Endothelial cell of hepatic sinusoid (primary cell): ENCODE data around the gene MAPK1IP1L.

Experiments used
- in situ Hi-C: cut with HindIII; loops from 2 replicates; pipeline ENCODE4 v1.10.0; 2017; ENCODE audit warnings: low sequenced_read_pairs

Gene MAPK1IP1L

DNA sequence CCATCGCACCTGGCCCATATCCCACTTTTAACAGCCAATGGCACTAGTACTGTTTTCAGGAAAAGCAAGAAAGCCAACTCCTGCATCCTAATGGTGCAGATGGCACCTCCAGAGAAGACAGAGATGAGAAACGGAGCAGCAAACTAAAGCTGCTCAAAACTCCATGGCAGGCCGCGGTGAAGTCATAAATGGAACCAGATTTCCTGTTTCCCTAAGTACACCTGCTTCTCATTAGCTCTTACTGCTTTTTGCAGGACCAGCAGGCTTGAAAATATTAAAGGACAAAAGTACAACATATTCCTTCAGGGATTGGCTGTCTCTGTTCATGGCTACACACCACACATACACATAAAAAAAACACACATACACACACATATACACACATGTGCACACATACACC, 40.9 kb downstream of the MAPK1IP1L start:
- in situ Hi-C loops = no loop called here

DNA sequence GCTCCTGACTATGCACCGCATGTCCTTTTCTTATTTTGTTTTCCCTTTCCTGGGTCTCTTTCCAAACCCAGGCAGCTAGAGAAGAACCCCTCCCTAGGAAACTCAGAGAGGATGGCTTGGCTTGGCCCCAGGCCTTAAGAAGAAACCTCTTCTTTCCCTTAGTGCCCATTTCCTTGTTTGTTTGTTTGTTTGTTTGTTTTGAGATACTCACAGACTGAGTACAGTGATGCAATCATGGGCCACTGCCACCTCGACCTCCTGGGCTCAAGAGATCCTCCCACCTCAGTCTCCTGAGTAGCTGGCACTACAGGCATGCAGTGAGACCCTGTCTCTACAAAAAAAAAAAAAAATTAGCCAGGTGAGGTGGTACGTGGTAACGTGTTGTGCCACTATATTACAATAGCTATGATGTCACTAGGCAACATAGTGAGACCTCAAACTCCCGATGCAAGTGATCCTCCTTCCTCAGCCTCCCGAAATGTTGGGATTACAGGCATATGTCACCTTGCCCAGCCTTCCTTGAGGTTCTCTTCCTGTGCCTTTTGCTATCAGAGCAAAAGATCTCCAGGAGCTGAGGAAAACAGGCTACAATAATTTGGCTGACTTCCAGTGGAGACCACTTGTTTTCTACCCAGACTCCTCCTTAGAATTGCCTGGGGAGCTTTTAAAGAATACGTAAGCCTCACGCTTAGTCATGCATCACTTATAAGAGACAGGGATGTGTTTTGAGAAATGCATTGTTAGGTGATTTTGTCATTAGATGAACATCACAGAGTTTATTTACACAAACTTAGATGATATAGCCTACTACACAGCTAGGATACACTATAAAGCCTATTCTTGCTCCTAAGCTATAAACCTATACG, 43.1 kb downstream of the MAPK1IP1L start:
- in situ Hi-C loops = no loop called here

DNA sequence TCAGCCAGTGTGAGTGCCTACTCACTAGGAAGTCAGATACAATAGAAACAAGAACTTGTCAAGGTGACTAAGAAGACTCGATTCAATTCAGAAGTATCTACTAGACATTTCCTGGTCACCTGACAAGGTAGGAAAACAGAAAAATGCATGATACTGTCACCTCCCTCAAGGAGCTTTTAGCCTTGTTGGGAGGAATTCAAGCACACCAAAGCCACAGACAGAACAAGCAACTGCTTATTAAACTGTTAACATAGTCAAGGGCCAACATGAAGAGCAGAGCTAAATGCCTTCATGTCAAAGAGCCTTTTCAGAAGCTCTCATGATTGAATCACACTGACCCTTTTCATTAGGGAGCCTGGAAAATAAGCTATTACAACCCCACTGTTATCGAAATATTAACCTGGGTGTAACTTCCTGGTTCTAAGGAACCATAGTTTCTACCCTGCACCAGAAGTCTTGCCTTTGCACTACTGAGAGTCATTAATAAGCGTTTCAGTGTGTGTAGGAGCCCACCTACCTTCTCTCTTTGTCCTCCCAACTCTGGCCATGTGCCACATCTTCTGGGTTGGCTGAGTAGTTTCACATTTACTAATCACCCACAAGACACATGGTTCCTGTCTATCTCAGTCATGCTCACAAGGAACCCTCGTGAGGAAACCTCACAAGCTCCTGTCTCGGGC, 46.6 kb downstream of the MAPK1IP1L start:
- in situ Hi-C loops = no loop called here

DNA sequence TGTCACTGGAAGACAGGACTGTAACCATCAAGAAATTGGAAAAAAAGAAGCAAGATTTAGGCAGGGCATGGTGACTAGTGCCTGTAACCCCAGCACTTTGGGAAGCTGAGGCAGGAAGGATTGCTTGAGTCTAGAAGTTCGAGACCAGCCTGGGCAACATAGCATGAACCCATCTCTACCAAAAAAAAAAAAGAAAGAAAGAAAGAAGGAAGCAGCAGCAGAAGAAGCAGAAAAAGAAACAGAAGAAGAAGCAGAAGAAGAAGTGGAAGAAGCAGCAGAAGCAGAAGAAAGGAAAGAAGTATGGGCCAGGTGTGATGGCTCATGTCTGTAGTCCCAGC, 47.1 kb downstream of the MAPK1IP1L start:
- in situ Hi-C loops = no loop called here

DNA sequence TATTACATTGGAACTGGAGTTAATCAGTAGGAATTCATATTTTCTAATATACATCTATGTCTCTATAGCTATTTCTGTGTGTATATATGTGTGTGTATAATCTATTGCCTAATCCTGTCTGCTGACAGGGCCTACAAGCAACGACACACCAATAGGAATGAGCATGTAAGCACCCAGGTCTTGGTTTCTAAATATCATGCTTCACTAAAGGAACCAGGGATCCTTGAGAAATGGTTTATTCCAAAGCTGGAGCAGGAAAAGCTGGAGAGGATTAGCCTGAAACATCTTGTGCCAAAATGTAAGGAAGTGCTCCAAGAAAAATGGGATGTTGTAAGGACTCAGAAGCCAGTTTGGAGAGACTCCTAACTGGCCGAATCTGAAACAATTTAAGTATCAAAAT, 48.3 kb downstream of the MAPK1IP1L start:
- in situ Hi-C loops = no loop called here

DNA sequence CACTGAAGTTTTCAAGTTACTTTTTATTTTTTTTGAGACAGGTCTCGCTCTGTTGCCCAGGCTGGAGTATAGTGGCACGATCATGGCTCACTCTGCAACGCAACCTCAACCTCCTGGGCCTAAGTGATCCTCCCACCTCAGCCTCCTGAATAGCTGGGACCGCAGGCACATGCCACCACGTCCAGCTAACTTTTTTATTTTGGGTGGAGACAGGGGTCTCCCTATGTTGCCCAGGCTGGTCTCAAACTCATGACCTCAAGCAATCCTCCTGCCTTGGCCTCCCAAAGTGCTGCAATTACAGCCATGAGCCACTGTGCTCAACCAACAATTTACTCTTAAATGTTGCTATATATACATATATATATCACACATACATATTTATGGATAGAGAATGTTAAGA, 50.3 kb downstream of the MAPK1IP1L start:
- in situ Hi-C loops = no loop called here

DNA sequence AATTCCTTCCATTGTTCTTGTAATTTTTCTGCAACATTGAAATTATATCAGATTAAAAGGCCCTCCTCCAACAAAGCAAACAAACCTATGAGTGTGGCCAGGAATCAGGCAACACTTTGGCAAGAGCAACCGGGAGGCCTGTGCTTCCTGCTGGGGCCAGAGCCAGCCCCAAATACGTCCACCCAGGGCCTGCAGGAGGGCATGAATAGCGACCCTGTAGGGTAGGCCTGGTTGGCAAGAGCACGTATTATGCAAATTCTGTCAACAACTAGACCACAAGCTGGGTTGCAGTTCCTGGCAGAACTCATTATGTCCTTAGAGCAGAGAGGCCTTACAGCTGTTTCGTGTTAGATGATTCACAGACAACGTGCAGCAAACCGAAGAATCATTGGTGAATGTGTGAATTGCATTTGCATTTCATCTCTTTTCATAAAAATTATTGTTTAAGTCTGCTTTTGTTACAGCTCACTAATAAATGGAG, 50.7 kb downstream of the MAPK1IP1L start:
- in situ Hi-C loops = no loop called here

DNA sequence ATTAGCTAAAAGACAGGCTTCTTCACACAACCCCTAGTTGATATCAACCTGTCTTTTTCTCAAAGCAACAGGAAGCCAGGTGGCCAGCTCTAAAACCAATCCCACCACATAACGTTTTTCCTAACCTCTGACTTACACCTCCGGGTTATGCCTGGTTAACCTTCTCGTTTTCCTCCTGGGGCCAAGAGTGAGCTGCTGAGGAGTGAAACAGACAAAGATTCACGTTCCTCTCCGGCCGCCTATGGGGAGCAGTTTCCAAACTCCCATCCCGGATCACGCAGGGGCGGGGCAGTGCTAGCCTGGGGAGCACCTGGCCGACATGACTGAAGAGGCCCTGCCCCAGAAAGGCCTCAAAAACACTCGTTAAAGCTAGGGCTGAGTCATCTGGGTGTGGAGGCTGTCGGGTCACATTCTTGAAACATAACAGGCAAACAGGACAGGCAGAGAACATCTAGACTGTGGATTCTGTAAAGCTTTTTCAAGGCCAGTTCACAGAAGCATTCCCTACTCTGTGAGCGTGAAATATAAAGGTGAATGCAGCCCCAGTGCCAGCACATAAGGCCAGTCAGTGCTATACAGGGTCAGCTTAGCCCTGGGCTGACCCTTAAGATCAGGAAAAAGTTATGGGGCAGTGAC, 51.7 kb downstream of the MAPK1IP1L start:
- in situ Hi-C loops = no loop called here

DNA sequence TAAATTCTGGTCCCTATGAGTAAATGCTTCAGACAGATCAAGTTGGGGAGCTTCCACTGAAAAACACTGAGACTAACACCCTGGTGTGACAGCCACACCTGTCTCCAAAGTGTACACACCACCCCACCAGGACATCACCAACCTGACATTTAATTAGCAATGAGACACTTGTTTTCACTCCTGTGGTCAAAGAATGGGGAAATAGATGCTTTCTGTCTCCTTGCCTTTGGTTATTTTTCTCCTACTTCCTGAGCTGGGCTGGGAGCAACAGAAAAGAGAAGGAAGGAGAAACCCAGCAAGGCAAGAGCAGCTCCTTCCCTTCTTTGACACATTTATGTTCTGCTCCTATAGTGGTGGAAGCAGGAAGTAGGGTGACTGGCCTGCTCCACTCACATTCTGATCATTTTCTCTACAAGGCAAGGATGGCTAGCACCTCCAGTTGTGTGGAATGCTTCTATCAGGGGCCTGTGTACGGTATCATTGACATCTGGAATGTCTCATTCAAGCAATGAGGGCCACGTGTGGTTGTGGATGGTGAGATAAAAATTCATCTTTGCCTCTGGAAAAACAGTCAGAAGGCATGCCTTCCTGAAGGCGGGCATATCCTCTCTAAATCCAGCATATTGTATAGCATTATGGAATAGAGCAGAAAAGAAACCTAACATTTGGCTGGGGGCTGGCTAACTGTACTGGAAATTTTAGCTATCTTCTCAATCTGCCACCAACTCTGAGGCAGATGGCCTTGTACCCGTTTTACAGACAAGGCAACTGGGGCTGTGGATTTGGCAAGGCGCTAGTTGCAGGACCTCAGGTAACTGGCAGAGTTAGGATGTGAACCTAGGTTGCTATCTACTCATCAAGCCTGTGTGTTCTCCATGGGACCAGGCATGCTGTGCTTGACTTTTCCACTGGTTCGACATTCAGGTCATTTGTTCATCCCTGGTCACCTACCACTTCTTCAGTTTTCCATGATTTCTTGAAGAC, 52.8 kb downstream of the MAPK1IP1L start:
- in situ Hi-C loops = no loop called here

DNA sequence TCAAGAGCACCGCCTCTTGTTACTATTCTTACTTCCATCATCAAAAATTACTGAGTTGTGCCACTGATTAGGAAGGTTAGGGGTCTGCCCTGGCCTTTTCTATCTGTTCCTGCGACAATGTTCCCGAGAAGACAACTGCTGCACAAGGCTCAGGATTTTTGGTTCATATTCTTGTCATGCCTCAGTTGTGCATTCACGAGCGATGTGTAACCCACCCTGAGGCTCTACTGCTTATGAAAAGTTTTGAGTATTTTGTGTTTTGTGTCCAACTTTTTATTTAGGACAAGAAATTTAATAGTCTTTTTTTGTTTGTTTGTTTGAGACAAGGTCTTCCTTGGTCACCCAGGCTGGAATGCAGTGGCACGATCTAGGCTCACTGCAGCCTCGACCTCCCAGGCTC, 54.5 kb downstream of the MAPK1IP1L start:
- in situ Hi-C loops = no loop called here

DNA sequence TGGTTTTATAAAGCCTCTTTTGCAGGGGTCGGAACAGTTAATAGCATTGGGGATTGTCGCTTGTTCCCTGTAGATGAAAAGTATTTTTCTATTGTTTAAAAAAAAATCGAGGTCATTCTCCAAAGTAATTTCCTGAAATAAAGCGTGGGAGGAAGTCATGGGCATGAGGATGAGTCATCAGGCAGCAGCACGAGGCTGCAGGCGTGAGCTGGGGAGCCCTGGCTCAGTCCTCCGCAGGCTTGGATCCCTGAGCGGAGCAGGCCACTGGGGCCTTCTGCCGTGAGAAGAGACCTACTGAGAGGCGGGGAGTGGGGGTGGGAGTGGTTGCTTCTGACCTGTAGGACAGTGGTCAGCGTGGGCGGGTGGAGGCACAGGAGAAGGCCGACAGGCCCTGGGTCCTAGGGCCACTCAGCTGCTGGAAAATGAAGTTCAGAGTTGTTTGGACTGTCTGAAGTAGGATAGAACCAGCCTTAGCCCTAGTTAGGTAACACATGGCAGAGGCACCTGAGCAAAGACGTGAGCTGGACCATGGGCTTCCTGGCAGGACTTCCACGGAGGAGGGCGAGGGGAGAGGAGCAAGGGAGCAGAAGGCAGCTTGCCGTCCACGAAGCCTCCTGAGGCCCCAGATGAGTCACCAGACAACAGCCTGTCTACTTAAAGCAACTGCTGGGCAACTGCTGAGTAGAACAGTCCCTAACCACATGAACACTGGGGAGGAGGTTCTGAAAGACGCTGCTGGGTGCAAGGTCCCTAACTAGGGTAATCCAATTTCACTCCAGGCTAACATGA, 56.5 kb downstream of the MAPK1IP1L start:
- in situ Hi-C loops = no loop called here

DNA sequence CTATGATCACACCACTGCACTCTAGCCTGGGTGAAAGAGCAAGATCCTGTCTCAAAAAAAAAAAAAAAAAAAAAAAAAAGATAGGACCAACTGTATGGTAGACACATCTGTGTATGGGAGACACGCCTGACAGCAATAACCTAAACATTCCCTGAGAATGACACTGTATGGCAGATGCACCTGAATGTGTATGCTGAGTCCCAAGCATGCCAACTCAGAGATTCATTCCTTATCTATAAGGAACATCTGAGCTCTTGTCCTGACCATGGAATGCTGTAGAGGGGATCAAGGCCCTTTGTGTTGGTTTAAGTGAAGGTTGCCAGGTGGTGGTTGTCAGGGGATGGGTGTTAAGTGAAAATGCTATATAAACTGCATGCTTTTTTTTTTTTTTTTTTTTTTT, 58.4 kb downstream of the MAPK1IP1L start:
- in situ Hi-C loops = no loop called here

DNA sequence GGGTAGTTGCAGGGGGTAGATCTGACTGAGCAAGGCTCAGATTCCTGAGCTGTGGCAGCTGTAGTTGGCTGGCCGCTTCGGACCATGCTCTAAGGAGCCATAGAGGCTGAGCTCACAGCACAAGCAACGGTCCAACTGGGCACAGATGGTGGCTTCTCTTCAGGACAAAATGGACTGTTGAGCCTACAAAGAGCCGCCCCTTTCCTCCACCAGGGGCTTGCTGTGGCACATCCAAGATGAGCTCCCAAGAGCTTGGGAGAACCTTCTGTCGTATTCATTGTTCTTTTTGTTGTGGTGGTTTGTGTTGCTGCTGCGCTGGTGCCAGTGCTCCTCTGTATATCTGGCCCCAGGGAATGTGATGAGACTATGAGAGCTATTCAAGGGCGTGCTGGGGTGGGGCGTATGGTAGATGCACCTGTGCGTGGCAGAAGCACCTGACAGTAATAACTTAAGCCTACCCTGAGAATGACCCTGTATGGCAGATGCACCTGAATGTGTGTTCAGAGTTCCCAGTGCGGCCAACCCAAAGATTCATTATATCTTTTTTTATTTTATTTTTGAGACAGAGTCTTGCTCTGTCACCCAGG, 59.8 kb downstream of the MAPK1IP1L start:
- in situ Hi-C loops = no loop called here

DNA sequence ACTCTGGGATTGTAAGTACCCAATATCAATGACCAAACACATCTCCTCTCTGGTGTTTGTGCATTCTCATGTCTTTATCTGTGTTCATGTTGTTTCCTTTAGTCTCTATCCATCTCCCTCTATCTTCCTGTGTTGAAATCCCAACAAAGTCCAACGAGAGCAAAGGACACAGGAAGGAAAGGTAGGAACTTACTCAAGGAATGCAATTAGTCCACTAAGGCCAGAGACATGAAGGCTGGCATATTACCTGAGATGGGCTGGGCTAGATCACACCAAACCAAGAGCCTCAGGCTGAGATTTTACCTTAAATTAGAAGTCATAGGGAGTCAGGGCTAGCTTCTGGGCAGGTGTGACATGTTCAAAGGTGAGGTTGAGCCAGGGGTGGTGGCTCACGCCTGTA, 63.3 kb downstream of the MAPK1IP1L start:
- in situ Hi-C loops = no loop called here

DNA sequence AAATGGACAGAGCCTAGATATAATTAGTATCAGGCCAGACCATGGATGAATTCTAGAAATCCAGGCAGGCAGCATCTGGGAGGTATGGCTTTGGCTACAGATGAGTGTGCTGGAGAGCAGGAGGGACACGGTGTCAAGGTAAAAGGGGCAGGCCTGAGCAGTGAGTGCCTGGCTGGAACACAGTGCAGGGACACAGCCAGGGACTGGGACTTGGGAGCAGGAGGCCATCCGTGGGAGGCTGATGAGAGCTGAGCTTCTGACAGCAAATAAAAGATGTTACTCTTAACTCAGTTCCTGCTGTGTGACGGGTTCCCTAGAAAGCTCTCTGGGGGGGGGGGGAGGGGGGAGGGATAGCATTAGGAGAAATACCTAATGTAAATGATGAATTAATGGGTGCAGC, 64.0 kb downstream of the MAPK1IP1L start:
- in situ Hi-C loops = no loop called here

DNA sequence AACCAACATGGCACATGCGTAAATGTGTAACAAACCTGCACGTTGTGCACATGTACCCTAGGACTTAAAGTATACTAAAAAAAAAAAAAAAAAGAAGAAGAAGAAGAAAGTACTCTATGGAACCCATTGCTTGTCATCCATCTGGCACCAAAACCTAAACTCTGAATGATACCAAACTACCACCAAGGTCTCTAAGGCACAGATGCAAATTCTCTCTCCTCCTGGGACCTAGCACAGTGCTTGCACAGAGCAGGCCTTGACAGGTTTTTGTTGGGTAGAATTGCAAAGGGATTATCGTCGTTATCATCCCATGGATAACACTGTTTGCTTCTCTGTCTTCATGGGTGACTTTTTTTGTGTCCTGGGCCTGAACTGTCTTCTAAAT, 64.4 kb downstream of the MAPK1IP1L start:
- in situ Hi-C loops = no loop called here

DNA sequence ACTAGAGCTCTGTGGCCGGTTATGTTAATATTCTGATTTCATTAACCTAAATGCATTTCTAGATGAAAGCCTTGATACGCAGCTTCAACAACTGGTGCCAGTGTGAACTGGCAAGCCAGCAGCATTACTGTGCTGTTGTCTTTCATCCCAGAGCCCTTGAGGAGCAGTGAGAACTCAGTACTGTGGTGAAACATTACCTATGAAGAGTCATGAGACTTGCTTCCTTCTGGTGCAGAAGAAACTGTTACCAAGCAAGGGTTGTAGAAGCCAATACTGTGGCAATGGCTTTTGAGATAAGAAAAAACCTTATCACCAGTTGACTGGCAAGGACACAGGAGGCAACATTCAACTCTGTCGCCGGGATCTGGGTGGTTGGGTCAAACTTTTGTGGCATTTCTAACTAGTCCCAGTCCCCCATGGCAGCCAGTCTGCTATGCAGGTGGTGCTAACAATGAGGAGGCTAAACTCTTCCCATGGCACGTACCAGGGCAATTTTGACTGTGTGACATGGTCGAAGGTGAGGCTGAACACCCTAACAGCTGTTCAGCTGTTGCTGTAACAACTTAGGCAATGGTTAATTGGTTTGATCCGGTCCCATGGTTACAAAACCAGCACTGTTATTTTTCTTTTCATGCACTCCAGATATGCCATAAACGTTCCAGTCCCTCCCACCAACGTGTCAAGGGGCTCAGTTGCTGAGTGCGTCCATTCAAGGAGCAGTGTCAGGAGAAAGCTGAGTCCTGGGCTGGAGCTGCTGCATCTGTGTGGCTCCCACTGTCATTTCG, 65.0 kb downstream of the MAPK1IP1L start:
- in situ Hi-C loops = no loop called here

DNA sequence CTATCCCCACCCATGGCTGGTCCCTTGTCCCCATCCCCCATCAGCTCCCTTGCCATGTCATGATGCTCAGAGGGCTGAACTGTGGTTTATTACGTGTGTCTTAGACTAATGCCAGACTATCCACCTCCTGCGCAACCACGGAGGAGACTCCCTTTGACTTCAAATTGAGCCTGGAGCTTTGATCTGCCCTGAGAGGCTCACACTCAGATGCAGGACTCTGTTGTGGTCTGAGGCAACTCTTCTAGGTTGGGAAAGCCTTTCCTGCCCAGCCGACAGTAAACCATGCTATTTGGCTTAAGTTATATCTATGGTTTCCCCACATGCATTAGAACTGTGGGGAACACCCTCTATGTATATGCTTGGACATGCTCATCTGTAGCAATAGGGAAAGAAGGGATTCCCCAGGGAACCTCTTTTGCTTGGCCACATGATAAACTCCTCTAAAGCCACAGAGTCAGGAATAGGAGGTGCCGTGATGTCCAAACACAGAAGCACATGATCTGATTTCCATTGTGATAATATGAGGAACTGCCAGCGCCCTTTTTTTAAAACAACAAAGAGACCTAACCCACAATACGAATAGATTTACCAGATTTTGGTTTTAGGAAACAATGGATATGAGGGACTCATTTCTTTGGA, 66.5 kb downstream of the MAPK1IP1L start:
- in situ Hi-C loops = no loop called here
